VCaP (cell line): ENCODE results near the gene MS4A6E.

Experiments used
- H3K27ac ChIP-seq: fragments of 450-650 bp; 2 replicates; pipeline ENCODE4 v1.5.1; 2017
- TF ChIP-seq, protein P1 (sequence below): fragments of 450-650 bp; conservative IDR thresholded peaks from 2 replicates; pipeline ENCODE4 v1.5.1; 2017; ENCODE audit warnings: mild to moderate bottlenecking, moderate library complexity

The MS4A6E gene

DNA sequence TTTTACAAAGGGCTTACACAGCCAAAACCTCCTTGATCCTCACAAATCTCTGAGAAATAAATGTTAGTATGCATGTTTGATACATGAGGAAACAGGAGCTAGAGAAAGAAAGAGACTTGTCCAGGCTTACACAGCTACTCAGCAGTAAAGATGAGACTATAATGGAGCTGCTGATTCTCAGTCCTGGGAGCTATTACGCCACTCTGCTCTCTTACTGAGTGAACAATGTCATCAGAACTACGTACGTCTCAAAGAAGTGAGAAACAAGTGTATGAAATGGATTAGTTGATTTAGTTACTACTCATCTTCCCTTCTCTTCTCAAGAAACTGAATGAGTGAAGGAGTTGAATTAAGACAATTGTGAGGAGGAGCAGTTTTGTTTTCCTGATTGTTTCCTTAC, 12.3 kb downstream of the MS4A6E start:
- TF ChIP-seq, protein P1, sequence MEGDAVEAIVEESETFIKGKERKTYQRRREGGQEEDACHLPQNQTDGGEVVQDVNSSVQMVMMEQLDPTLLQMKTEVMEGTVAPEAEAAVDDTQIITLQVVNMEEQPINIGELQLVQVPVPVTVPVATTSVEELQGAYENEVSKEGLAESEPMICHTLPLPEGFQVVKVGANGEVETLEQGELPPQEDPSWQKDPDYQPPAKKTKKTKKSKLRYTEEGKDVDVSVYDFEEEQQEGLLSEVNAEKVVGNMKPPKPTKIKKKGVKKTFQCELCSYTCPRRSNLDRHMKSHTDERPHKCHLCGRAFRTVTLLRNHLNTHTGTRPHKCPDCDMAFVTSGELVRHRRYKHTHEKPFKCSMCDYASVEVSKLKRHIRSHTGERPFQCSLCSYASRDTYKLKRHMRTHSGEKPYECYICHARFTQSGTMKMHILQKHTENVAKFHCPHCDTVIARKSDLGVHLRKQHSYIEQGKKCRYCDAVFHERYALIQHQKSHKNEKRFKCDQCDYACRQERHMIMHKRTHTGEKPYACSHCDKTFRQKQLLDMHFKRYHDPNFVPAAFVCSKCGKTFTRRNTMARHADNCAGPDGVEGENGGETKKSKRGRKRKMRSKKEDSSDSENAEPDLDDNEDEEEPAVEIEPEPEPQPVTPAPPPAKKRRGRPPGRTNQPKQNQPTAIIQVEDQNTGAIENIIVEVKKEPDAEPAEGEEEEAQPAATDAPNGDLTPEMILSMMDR = no peak

DNA sequence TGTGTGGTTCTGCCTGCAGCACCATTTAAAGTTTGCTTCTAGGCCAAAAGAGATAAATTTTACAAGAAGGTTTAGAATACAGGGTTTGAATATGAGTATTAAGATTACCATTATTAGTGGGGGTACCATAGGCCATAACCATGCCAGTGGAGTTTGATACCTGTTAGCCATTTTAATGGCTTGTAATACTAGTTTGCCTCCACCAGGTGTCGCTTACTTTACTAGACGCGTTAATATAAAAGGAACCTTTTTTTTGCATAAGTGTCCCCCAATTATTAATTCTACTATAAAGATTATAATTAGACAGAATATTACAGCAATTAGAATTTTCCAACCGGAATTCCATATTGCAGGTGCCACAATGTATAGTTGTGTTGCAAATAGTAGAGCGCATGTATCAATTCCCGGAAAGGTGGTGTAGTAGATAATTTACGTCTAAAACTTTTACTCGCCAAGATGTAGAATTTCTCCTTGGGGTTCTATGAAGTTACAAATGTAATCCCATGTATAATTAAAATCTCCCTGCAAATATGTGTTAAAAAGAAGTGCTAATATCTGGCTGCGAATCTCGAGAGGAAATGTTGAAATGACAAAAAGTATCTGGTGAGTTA, 16.1 kb downstream of the MS4A6E start:
- H3K27ac ChIP-seq = no peak overlapping the region
- TF ChIP-seq, protein P1 = peak; percentile 75

More for the DNA sequence above, 12.3 kb downstream of the MS4A6E start:
- no peak overlapping the region for H3K27ac ChIP-seq

DNA sequence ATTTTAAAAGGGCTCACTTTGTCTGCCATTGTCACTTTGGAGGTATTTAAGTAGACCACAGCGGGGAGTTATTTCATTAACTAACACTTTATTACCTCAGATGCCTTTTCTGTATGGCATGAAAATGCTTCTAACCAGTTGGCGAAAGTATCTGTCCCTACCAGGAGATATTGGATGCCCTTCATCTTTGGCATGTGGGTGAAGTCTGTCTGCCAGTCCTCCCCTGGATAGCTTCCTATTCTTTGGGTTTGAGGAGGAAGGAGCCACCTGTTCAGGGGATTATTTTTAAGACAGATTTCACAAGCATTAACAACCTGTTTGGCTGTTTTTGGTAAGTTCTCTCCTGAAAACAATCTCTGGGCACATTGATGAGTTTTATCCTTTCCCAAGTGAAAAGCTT, 17.1 kb downstream of the MS4A6E start:
- H3K27ac ChIP-seq = no peak overlapping the region
- TF ChIP-seq, protein P1 = no peak

DNA sequence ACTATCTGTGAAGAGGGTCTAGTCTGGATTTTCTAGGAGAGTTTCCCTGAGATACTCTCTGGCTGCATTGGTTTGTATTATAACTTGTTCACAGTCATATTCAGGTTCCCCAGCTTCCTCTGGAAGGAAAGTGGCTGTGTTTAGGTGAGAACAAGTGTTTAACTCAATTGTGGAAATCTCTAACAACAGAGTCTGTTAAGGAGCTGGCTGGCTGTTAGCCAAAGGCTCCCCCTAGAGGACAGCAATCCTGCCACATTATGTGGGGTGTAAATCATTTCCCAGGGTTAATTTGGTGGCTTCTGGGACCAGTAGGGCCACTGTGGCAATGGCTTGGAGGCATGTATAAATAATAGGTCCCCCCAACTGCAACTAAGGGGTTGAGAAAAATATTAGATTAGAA, 18.4 kb downstream of the MS4A6E start:
- TF ChIP-seq, protein P1 = peak; percentile 51
- no peak overlapping the region for H3K27ac ChIP-seq

DNA sequence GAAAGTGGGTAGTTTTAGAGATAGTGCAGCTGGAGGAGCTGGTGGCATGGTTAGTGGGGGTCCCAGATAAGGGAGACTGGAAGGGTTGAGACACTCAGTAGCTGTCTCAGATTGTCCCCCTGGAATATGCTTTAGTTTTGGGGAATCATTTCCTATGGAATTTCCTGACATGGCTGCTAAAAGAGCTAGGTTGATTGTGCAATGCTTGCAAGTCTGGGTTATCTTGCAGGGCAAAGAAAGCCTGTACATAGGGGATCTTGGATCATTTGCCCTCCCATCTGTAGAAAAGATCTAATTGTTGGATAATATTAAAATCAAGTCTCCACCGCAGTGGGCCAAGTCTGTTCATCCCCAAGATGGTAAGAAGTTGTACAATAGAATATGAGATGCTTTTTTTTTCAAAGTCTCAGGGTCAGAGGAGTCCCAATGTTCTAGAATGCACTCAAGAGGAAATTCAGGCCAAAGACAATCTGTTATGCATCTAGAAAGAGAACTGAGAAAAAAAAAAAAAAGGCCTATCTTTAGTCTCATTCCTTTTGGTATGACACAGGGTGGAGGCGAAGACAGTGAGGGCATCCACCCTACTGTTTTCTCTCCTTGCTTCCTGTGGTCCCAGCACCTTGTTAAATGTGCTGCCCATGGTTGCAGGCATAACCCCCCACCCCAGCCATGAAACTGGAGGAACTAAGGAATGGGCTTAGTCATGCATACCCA, 20.2 kb downstream of the MS4A6E start:
- TF ChIP-seq, protein P1 = no peak

DNA sequence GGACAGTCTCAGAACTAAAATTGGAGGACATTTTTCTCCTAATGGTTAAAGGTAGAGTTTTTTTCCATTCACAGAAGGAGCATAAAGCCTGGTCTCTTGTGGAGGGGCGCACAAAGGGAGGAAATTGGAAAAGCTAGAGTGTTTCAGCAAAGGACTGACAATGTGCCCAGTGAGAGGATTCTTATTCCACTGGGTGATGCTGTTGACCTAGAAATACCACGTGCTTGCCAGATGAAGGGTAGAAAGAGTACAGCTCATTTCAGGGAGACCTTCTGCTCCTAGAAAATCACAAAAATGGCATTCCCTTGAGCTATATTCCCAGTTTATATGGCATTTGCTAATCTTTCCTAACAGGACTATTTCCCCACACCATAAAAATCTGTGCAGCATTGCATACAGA, 21.1 kb downstream of the MS4A6E start:
- TF ChIP-seq, protein P1 = no peak
- H3K27ac ChIP-seq = no peak overlapping the region

More for the DNA sequence above, 20.2 kb downstream of the MS4A6E start:
- H3K27ac ChIP-seq = no peak overlapping the region

DNA sequence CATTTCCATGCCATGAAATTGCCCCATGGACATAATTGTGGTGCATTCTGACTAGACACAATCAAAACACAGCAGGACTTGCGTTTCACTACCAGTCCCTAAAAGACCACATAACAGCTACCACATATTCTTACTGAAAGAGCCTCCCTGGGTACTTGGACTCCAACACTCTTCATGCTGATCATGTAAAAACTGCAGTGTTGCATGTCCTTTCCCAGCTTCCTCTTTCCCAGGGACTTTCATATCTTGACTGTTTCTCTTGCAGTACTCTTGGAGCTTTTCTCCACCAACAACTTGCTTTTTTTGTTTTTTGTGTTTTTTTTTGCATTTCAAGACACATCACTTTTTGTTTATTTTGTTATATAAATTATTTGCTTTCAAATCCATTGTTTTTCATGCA, 22.9 kb downstream of the MS4A6E start:
- no peak overlapping the region for H3K27ac ChIP-seq
- TF ChIP-seq, protein P1 = no peak
